ENCODE measurements around the gene LYRM7.
A peak's percentile ranks its signal among the peaks of the same experiment; 100 is the strongest.
"Not testable (repeated sequence)": the region's sequence is repeated elsewhere in the genome, so short reads cannot be mapped to it uniquely, and the experiment has no call there.

The LYRM7 gene

GRCh38 chr5:131170540-131171275 lies at the start of gene LYRM7:
Gene LYRM7 (plus strand): TSS chr5:131170944. CDS start chr5:131171021, 77 bp downstream.
- peak; percentile 76 to 91 (median 82) for DNase-seq (ENCODE audit: low read depth in 4 of 4, low spot score in 1 of 4)

DNA sequence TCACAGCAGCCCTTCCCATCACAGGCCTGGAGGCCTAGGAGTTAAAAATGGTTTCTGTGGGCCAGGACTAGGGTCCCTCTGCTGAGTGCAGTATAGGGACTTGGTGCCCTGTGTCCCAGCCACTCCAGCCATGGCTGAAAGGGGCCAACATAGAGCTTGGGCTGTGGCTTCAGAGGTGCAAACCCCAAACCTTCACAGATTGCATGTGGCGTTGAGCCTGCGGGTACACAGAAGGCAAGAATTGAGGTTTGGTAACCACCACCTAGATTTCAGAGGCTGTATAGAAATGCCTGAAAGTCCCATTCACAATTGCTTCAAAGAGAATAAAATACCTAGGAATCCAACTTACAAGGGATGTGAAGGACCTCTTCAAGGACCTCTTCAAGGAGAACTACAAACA lies 43.5 kb upstream of the LYRM7 start:
- DNase-seq (ENCODE audit: low read depth in 4 of 4, low spot score in 1 of 4), result not testable (repeated sequence)

GRCh38 chr5:131129306-131129705 lies 41.4 kb upstream of the LYRM7 start:
- DNase-seq (ENCODE audit: low read depth in 4 of 4, low spot score in 1 of 4), result no peak

- DNase-seq (ENCODE audit: low read depth in 4 of 4, low spot score in 1 of 4), result not testable (repeated sequence)
Observed at GRCh38 chr5:131133091-131133490, 37.7 kb upstream of the LYRM7 start.

- DNase-seq (ENCODE audit: low read depth in 4 of 4, low spot score in 1 of 4), result not testable (repeated sequence)
Observed at GRCh38 chr5:131138406-131138805, 32.3 kb upstream of the LYRM7 start.

GRCh38 chr5:131139321-131139720 lies 31.4 kb upstream of the LYRM7 start:
- no peak for DNase-seq (ENCODE audit: low read depth in 4 of 4, low spot score in 1 of 4)

- no peak for DNase-seq (ENCODE audit: low read depth in 4 of 4, low spot score in 1 of 4)
Observed at GRCh38 chr5:131142970-131143617, 27.6 kb upstream of the LYRM7 start.

DNA sequence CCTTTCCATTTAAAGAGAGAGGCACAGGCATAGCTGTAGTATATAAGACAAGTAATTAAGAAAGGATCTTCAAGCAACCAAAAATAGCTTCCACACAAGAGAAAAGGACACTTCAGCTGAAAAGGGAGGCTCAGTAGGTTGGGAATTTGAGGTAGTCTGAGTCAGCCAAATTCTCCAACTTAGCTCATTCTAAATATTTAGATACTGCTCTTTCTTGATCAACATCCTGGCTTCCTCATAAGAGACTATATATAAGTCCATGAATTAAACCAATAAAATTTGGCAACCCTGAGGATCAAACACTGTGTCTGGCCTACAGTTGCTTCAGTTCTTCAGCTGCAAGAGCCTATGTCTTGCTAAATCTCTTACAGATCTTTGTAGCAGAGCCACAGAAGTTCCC lies 23.5 kb upstream of the LYRM7 start:
- DNase-seq (ENCODE audit: low read depth in 4 of 4, low spot score in 1 of 4), result no peak

DNA sequence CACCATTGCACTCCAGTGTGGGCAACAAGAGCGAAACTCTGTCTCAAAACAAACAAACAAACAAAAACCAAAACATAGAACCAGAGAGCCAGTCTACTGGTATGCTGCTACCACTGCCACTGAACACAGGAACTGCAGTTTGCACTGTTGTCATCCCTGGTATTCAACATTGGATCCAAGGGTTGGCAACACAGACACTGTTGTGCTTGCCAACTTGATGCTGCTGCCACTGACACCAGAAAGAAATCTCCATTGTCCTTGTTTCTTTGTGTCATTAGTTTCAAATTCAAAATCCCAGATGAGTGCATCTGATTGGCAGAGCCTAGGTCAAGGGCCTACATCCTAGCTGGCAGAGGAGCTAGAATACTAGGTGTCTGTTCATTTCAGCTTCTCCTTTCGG lies 21.9 kb upstream of the LYRM7 start:
- no peak for DNase-seq (ENCODE audit: low read depth in 4 of 4, low spot score in 1 of 4)

- DNase-seq (ENCODE audit: low read depth in 4 of 4, low spot score in 1 of 4), result no peak
Observed at GRCh38 chr5:131150408-131150807, 20.3 kb upstream of the LYRM7 start.

DNA sequence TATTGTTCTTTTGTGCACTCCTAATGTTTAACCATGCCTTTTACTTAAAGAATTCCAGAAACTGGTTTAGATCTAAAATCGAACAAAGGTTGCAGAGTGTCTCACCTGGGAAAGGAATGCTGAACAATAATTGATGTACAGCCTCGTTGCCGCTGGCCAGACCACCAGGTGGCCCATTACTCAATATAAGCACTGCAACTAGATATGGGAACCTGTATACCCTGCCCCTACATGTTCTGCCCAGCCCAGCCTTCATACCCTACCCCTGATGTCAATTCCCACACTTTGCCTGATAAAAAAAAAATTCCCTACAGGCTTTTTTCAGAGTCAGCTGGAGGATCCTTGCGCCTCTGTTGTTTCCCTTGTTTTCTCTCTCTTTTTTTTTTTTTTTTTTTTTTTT lies 19.5 kb upstream of the LYRM7 start:
- DNase-seq (ENCODE audit: low read depth in 4 of 4, low spot score in 1 of 4), result no peak

GRCh38 chr5:131156385-131156784 lies 14.4 kb upstream of the LYRM7 start:
- no peak for DNase-seq (ENCODE audit: low read depth in 4 of 4, low spot score in 1 of 4)

DNA sequence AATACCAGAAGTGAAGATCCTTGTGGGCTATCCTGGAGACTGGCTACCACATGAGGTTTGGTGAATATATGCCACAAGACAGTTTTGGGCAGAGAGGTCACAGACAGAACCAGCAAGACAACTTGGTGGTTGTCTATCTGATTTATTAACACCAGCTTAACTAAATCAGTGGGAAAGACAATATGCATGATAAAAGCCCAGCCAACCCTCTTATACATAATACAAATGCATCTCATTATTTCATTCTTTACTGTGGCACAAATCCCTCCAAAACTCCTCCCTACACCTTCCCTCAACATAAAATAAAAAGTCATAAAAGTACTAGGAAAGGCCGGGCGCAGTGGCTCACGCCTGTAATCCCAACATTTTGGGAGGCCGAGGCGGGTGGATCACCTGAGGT lies 13.8 kb upstream of the LYRM7 start:
- DNase-seq (ENCODE audit: low read depth in 4 of 4, low spot score in 1 of 4), result no peak

DNA sequence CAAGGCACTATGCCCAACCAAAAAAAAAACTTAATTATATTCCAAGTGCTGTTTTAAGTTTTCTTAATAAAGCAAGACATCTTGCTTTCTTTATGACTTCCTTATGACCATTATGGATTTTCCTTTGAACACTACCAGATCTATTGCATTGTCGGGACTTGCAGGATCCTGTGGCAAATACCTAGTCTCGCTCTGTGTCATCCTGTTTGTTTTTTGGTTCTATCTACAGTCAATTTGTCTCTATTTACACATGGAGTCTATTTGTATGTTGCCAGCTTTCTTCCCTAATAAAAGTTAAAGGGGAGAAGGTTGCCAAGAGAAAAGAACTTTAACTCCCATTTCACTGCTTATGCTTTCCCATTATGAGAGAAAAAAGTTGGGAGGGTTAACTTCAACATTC lies 10.6 kb upstream of the LYRM7 start:
- no peak for DNase-seq (ENCODE audit: low read depth in 4 of 4, low spot score in 1 of 4)

DNA sequence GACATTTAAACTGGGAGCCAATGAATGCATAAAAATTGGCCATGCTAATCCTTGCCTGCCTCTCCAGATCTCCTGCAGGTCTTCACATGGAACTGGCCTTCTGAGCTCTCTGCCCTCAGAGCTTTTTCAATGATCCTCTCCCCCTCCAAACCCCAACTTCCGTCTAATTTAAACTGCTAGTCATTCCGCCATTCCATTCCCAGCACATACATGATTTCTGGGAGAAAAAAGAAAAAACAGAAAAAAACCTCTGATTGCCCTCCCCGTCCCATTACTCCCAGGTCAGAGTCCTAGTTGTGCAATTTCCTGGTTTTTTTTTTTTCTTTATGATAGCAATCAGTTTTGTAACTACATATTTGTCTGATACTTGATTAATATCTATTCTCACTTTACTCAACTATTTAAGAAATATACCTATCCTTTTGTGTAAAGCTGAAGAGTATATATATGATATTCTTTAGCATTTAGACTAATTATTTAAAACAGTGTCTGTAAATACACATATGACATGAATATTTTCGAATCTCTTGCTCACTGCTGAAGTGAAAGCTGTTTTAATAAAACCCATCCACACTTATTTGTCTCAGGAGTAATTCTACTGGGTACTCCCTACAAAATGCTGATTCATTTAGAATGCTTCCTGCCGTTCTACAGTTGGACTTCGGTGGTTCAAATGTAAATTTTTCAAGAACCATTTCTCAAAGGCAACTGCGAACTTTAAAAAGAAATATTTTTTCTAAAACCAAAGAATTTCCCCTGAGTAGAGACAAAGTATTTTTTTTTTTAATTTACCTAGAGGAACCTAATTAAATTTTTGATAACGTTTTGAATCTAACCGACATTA lies 7.2 kb upstream of the LYRM7 start:
- DNase-seq (ENCODE audit: low read depth in 4 of 4, low spot score in 1 of 4), result no peak

- peak in 3 of 4 experiments; percentile 38 to 48 (median 42) for DNase-seq (ENCODE audit: low read depth in 4 of 4, low spot score in 1 of 4)
Observed at GRCh38 chr5:131164191-131165118, 6.3 kb upstream of the LYRM7 start.

- peak; percentile 82 to 92 (median 90) for DNase-seq (ENCODE audit: low read depth in 4 of 4, low spot score in 1 of 4)
Observed at GRCh38 chr5:131165119-131165727, 5.5 kb upstream of the LYRM7 start, which contains the start of gene HINT1. Gene HINT1 (minus strand): TSS chr5:131165256. CDS start chr5:131165205, 51 bp downstream.

GRCh38 chr5:131167615-131168014 lies 3.1 kb upstream of the LYRM7 start:
- no peak for DNase-seq (ENCODE audit: low read depth in 4 of 4, low spot score in 1 of 4)

DNA sequence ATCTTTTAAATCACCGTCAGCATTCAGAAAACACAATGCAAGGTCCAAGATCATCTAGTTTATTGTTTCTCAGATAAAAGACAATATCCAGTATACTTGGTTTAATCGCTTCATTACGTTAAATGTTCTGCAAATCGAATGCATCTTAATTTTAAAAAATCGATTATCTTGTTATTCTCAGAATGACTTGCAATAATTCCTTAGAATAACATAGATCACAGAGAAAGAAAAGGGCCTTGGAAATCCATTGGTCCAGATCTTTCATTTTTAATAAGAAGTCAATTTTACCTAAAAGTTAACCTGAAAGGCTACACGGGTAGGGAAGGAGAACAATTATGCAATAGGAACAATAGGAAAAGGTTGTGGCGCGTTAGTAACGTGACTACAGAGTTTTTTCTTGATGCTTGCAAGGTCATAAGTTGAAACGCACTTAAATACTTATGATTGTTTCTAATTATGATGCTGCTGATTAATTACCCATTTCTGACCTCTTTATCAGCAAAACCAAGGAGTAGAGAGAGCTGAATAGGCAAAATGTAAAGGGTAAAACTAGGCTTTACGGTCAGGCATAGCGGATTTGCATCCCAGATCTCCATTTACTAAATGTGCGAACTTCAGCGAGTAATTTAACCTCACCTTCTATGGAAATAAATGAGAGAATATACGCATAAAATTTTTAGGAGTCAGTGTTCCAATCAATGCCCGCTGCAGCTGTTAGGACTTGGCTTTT lies 769 bp upstream of the LYRM7 start:
- DNase-seq (ENCODE audit: low read depth in 4 of 4, low spot score in 1 of 4), result no peak
